Loucy (cell line): Measurements from ENCODE around the gene CAPN9.

Experiments used
- CTCF ChIP-seq: fragments of 200-600 bp; sonication (generic); conservative IDR thresholded peaks from 2 replicates; pipeline ENCODE4 v1.5.1; 2014; ENCODE audit warnings: mild to moderate bottlenecking, antibody characterized with exemption, low read length
- EZH2phosphoT487 ChIP-seq: fragments of 200-600 bp; IDR thresholded peaks from 2 replicates; pipeline ENCODE4 v1.6.1; 2018; ENCODE audit warnings: antibody characterized with exemption, mild to moderate bottlenecking, moderate library complexity, borderline replicate concordance

- TF ChIP-seq CTCF (no peak), EZH2phosphoT487 (no peak)
Observed at GRCh38 chr1:230728710-230729392, 18.3 kb upstream of the CAPN9 start.
